Measurements from ENCODE around the gene GSG1L2.

DNA sequence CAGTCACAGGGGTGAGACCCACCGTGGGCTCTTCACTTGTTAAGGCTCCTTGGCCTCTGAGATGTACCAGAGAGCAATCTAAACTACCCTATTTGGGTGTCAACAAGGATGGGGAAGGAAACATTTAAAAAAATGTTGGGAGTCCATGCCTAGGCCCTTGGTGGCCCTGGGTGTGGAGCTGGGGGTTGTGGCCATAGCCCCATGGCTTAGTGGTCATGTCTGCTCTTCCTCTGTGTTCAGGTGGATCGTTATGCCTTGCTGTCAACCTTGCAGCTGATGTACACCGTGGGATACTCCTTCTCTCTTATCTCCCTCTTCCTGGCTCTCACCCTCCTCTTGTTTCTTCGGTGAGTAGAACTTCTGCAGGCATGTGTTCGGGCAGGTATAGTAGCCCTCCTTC is 32.4 kb upstream of the GSG1L2 start:
- TF ChIP-seq, protein P1, sequence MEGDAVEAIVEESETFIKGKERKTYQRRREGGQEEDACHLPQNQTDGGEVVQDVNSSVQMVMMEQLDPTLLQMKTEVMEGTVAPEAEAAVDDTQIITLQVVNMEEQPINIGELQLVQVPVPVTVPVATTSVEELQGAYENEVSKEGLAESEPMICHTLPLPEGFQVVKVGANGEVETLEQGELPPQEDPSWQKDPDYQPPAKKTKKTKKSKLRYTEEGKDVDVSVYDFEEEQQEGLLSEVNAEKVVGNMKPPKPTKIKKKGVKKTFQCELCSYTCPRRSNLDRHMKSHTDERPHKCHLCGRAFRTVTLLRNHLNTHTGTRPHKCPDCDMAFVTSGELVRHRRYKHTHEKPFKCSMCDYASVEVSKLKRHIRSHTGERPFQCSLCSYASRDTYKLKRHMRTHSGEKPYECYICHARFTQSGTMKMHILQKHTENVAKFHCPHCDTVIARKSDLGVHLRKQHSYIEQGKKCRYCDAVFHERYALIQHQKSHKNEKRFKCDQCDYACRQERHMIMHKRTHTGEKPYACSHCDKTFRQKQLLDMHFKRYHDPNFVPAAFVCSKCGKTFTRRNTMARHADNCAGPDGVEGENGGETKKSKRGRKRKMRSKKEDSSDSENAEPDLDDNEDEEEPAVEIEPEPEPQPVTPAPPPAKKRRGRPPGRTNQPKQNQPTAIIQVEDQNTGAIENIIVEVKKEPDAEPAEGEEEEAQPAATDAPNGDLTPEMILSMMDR (IDR thresholded peaks at IDR 0.05; ENCODE audit: extremely low read depth in 1 of 2, insufficient read depth in 1 of 2, low read depth in 1 of 2, low read length in 2 of 2): no peak
- TF ChIP-seq MYC (IDR thresholded peaks at IDR 0.05; ENCODE audit: low read depth, low read length): no peak
- no peak for TF ChIP-seq POLR2A (IDR thresholded peaks at IDR 0.05; ENCODE audit: low read depth, low read length)
- TF ChIP-seq FOS (IDR thresholded peaks at IDR 0.05; ENCODE audit: borderline replicate concordance, insufficient read depth, low read length): no peak
- no peak for TF ChIP-seq EZH2 (IDR thresholded peaks at IDR 0.05; ENCODE audit: borderline replicate concordance, low read depth, low read length, severe bottlenecking)
- no peak for TF ChIP-seq POLR2AphosphoS5 (IDR thresholded peaks at IDR 0.05; ENCODE audit: insufficient read depth, low read depth, low read length)
